PC-9 (cell line): ENCODE results near the gene ACTR3C. TPM values are rescaled to one million over a fixed set of nuclear protein-coding genes. Genes with fewer than 3 reads are reported as not detected.
A peak's percentile ranks its signal among the peaks of the same experiment; 100 is the strongest.
"Not testable (repeated sequence)": the region's sequence is repeated elsewhere in the genome, so short reads cannot be mapped to it uniquely, and the experiment has no call there.

Experiments
- BruUV-seq: library from RNA; stranded (reverse); fragments of 400-500 nt; replicated peaks from 2 replicates; lab custom pipeline; 2021; lab: Mats Ljungman, UMichigan
- CTCF ChIA-PET: fragments of 300-600 bp; sonication (Branson Sonifier 250); formaldehyde crosslinking; loops from one replicate; lab custom pipeline; 2022; ENCODE audit warnings: antibody characterized with exemption; lab: Charles Lee
- POLR2A ChIA-PET: fragments of 300-600 bp; sonication (Branson Sonifier 250); formaldehyde crosslinking; loops from one replicate; lab custom pipeline; 2022; ENCODE audit warnings: antibody characterized with exemption; ENCODE audit not compliant: unreplicated experiment; lab: Charles Lee
- DNase-seq, 2 experiments: peaks; one replicate each; pipeline versions ENCODE4 v3.0.0 to v3.0.0-alpha.2; 2015 to 2022; ENCODE audit warnings: mixed read lengths in 1 of 2
- H2AFZ ChIP-seq: fragments of 200-600 bp; sonication (generic); 2 replicates; pipeline ENCODE4 v1.8.1; 2017; ENCODE audit warnings: antibody characterized with exemption
- H3F3A ChIP-seq: fragments of 200-600 bp; sonication (generic); 2 replicates; pipeline ENCODE4 v1.8.1; 2017; ENCODE audit warnings: antibody characterized with exemption, mild to moderate bottlenecking, low read depth; ENCODE audit not compliant: insufficient read depth
- H3K27ac ChIP-seq: fragments of 200-600 bp; sonication (generic); 2 replicates; pipeline ENCODE4 v1.6.1; 2016; ENCODE audit warnings: mixed run types
- H3K27me3 ChIP-seq: fragments of 200-600 bp; sonication (generic); 2 replicates; pipeline ENCODE4 v1.6.1; 2016; ENCODE audit warnings: low read depth, mixed run types; ENCODE audit not compliant: insufficient read depth
- H3K36me3 ChIP-seq: fragments of 200-600 bp; sonication (generic); 2 replicates; pipeline ENCODE4 v1.6.1; 2016; ENCODE audit warnings: low read depth, mixed run types
- H3K4me1 ChIP-seq: fragments of 200-600 bp; sonication (generic); replicated peaks from 2 replicates; pipeline ENCODE4 v1.6.1; 2016; ENCODE audit warnings: mixed run types; ENCODE audit not compliant: insufficient read depth
- H3K4me2 ChIP-seq: fragments of 200-600 bp; sonication (generic); 2 replicates; pipeline ENCODE4 v1.6.1; 2017; ENCODE audit warnings: mixed run types
- H3K4me3 ChIP-seq: fragments of 200-600 bp; sonication (generic); 2 replicates; pipeline ENCODE4 v1.6.1; 2016; ENCODE audit warnings: mixed run types
- H3K79me2 ChIP-seq: fragments of 200-600 bp; sonication (generic); 2 replicates; pipeline ENCODE4 v1.6.1; 2017; ENCODE audit warnings: low read depth, mixed run types
- H3K9me2 ChIP-seq: fragments of 200-600 bp; sonication (generic); 2 replicates; pipeline ENCODE4 v1.8.1; 2017; ENCODE audit warnings: mild to moderate bottlenecking; ENCODE audit not compliant: insufficient read depth
- H3K9me3 ChIP-seq: fragments of 200-600 bp; sonication (generic); 2 replicates; pipeline ENCODE4 v1.8.1; 2016; ENCODE audit warnings: low read depth; ENCODE audit not compliant: insufficient read depth
- H4K20me1 ChIP-seq: fragments of 200-600 bp; sonication (generic); 2 replicates; pipeline ENCODE4 v1.8.1; 2017; ENCODE audit not compliant: insufficient read depth
- intact Hi-C: fragments of 100-400 bp; cut with micrococcal nuclease; formaldehyde crosslinking; loops from one replicate; pipeline ENCODE4 v1.10.0; 2022; ENCODE audit not compliant: unreplicated experiment
- total RNA-seq: library from RNA; stranded (reverse); gene quantifications from 2 replicates; pipeline ENCODE4 v1.2.3, GENCODE V29; 2021

Gene ACTR3C
- total RNA-seq, 1 experiment from 2014 or later, result 34.5 TPM

DNA sequence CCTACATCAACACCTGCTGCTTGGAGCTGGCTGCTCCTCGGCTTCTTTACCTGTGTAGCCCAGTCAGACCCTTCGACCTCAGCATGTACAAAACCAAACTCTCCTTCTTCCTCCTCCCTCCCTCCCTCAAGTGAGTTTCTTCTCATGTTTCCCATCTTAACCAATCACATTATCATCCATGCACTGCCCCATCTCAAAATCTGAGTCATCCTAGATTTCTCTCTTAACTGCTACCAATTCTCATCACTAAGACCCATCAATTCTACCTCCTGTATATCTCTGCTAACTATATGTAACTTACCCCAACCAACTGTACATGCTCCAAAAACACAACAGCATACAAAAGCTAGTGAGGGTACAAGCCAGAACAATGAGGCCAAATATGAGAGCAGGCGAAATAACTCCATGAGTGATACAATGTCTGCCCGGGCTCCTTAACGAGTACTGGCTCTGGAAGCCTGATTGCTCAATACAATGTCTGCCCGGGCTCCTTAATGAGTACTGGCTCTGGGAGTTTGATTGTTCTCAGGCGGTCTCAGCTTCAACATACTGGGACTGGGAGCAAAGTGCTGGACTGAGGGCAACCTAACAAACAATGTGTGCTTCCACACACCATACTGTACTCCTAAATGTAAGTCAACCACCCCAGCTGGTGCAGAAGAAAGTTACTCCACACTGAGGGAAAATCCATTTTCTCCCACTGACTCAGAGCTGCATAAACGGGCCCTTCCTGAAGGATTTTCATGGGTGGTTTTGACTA is 18.7 kb downstream of the ACTR3C start:
- intact Hi-C loops, H4K20me1 ChIP-seq, H3K36me3 ChIP-seq, H3K27me3 ChIP-seq, CTCF ChIA-PET, BruUV-seq, H3K27ac ChIP-seq, DNase-seq, H3K4me2 ChIP-seq, H3K4me3 ChIP-seq, H3K9me2 ChIP-seq, POLR2A ChIA-PET, H3K9me3 ChIP-seq, H2AFZ ChIP-seq: not testable (repeated sequence)
- H3F3A ChIP-seq, result peaks cover 28% of the 10 kb centered on the region
- peaks cover 59% of the 10 kb centered on the region for H3K4me1 ChIP-seq
- H3K79me2 ChIP-seq, result peaks cover 36% of the 10 kb centered on the region

DNA sequence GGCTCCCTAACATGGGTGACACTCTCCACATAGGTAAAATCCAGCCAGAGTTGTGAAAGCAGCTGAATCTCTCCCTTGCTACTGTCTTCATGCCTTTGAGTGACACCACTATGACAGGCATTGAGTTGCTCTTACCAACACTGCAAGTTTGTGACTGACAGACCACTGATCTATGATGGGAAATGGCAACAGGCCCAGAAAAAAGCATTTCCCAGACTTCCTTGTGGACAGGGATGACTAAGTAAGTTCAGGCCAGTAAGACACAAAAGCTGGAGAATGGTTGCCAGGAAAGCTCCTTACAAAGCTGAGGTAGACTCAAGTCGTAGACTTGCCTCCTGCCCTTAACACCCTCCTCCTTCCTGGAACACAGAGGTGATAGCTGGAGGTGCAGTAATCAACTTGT is 20.4 kb downstream of the ACTR3C start:
- Histone ChIP-seq H3K79me2 (peaks cover 27% of the 10 kb centered on the region), H3F3A (peaks cover 13% of the 10 kb centered on the region), H3K27ac (peak overlapping the region; percentile 18; the same call in 1 of the 2 replicates), H3K4me1 (peaks cover 41% of the 10 kb centered on the region)
- H3K4me3 ChIP-seq, H3K9me3 ChIP-seq, H3K36me3 ChIP-seq, BruUV-seq, intact Hi-C loops, H3K27me3 ChIP-seq, H3K4me2 ChIP-seq, H2AFZ ChIP-seq, CTCF ChIA-PET, H3K9me2 ChIP-seq, H4K20me1 ChIP-seq: not testable (repeated sequence)
- POLR2A ChIA-PET, result interaction anchor here (0.5 kb wide), 1 partner anchor 75 kb away, joined by 4 read pairs; no protein-coding TSS in a partner anchor
- DNase-seq, result peak; percentile 32 to 73

- BruUV-seq, CTCF ChIA-PET, H3K4me3 ChIP-seq, H3K4me2 ChIP-seq, intact Hi-C loops, H3K27me3 ChIP-seq, H4K20me1 ChIP-seq, H3K4me1 ChIP-seq, H3K36me3 ChIP-seq, DNase-seq, H2AFZ ChIP-seq, H3K27ac ChIP-seq, H3F3A ChIP-seq, POLR2A ChIA-PET, H3K9me2 ChIP-seq, H3K9me3 ChIP-seq, H3K79me2 ChIP-seq: not testable (repeated sequence)
Measured at GRCh38 chr7:150297978-150298377, 25.4 kb downstream of the ACTR3C start.

DNA sequence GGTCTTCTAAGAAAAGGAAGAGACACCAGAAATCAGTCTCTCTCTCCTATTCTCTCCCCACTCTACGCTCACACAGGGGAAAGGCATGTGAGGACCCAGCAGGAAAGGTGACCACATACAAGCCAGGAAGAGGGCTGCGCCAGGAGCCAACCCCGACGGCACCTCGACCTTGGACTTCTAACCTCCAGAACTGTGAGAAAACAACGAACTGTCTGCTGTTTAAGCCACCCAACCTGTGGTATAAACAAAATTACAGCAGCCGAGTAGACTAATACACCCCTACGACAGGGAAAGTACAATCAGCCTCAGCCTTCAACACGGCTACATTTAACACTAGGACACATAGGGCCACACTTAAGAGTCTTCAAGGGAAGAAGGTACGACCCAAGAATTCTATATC is 26.5 kb downstream of the ACTR3C start:
- intact Hi-C loops, POLR2A ChIA-PET, CTCF ChIA-PET: not testable (repeated sequence)

DNA sequence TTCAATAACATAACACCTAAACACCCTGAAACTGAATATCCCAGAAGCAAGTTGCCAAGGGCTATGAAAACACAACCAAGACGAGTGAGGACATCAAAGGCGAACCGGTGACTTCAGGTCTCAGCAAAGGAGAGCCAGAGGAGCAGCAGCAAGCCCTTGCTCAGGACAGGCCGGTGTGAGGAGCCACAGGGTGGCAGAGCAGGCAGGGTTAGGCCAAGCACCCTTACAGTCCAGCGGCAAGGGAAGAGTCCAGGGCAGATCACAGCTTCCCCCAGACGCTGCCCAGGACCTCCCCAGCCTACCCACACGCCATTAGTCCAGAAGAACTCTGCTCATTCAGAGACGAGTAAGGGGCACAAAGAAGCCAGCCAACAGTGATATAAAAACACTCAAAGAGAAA is 27.7 kb downstream of the ACTR3C start:
- H3K4me1 ChIP-seq, H3K4me3 ChIP-seq, H2AFZ ChIP-seq, H3K36me3 ChIP-seq, DNase-seq, H3K4me2 ChIP-seq, H3F3A ChIP-seq, H3K9me3 ChIP-seq, H4K20me1 ChIP-seq, H3K79me2 ChIP-seq, intact Hi-C loops, POLR2A ChIA-PET, H3K27ac ChIP-seq, H3K9me2 ChIP-seq, CTCF ChIA-PET, H3K27me3 ChIP-seq, BruUV-seq: not testable (repeated sequence)

More for the DNA sequence above, 26.5 kb downstream of the ACTR3C start:
- H3K9me2 ChIP-seq, H3K4me2 ChIP-seq, H3K9me3 ChIP-seq, H3K79me2 ChIP-seq, H4K20me1 ChIP-seq, H2AFZ ChIP-seq, H3K36me3 ChIP-seq, H3K27ac ChIP-seq, H3K4me1 ChIP-seq, DNase-seq, BruUV-seq, H3K4me3 ChIP-seq, H3F3A ChIP-seq, H3K27me3 ChIP-seq: not testable (repeated sequence)

DNA sequence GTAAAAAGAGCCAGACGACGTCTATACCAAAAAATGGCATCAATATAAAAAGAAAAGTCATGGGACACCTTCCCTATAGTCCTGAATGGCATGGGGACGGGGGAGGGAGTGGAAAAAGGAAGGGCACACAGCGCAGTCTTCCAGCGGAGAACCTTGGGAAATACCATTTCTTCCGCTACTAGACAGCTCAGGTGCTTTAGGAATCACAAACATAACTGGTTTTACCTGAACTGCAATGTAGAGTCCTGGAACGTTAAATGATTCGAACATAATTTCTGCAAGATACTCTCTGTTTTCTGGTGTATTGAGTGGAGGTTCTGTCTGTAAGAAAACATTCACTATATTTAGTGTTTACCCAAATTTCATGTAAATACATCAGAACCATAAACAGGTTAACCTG is 28.3 kb downstream of the ACTR3C start:
- H3K36me3 ChIP-seq, H3K9me3 ChIP-seq, BruUV-seq, DNase-seq, H3K9me2 ChIP-seq, H3K27ac ChIP-seq, H3F3A ChIP-seq, H3K4me1 ChIP-seq, H4K20me1 ChIP-seq, POLR2A ChIA-PET, H2AFZ ChIP-seq, H3K27me3 ChIP-seq, CTCF ChIA-PET, H3K79me2 ChIP-seq, intact Hi-C loops, H3K4me2 ChIP-seq, H3K4me3 ChIP-seq: not testable (repeated sequence)

DNA sequence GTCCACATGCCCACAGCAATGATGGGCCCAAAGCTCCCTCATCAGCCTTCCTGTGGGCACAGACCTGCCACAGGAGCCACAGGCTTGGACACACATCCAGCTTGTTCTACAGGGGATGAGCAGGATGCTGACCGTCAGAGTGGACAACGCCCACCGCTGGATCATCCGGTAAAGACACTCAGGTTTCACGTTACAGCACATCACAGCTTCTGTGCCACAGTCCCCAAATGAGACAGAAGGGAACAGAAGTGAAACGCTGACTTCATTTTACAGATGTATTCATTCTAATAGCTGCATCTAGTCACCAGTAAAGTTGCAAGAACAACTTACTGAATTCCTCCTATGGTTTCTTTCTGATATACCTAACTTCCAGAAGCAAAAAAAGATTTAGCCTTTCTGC is 33.0 kb downstream of the ACTR3C start:
- not testable (repeated sequence) for H3K27me3 ChIP-seq, H3K4me2 ChIP-seq

More for the DNA sequence above, 33.0 kb downstream of the ACTR3C start:
- H3K36me3 ChIP-seq, H4K20me1 ChIP-seq, BruUV-seq, CTCF ChIA-PET, intact Hi-C loops, H3K79me2 ChIP-seq, H3K9me3 ChIP-seq, H3K27ac ChIP-seq, H3K4me1 ChIP-seq, DNase-seq, H3K4me3 ChIP-seq, H3K9me2 ChIP-seq, POLR2A ChIA-PET, H2AFZ ChIP-seq, H3F3A ChIP-seq: not testable (repeated sequence)
